Measurements from ENCODE around the gene PROSER1.

Gene PROSER1

GRCh38 chr13:39040206-39040605 is 2.3 kb upstream of the PROSER1 start:
- ATAC-seq (replicated peaks) (no peak), DNase-seq (no peak)
- H3K27me3 Mint-ChIP-seq = no peaks in the 10 kb centered on the region
- peak overlapping the region in 1 of 2 donors; percentile 22 for H3K4me3 Mint-ChIP-seq
- H3K4me1 Mint-ChIP-seq = peaks cover 7 to 20% of the 10 kb centered on the region in 2 donors
- no peaks in the 10 kb centered on the region for H3K9me3 Mint-ChIP-seq
- peaks cover 10 to 29% of the 10 kb centered on the region in 2 donors for H3K36me3 Mint-ChIP-seq
- no peak overlapping the region for H3K27ac Mint-ChIP-seq

- peaks cover 10 to 23% of the 10 kb centered on the region in 2 donors for H3K4me1 Mint-ChIP-seq
- ATAC-seq (replicated peaks) = no peak
- peaks cover 10 to 18% of the 10 kb centered on the region in 2 donors for H3K36me3 Mint-ChIP-seq
Measured at GRCh38 chr13:39039041-39039440, 1.2 kb upstream of the PROSER1 start.

GRCh38 chr13:39038569-39039030 is 711 bp upstream of the PROSER1 start:
- peaks cover 11 to 23% of the 10 kb centered on the region in 2 donors for H3K4me1 Mint-ChIP-seq
- peak overlapping the region; percentile 98 for H3K27ac Mint-ChIP-seq
- DNase-seq (peak; percentile 50), ATAC-seq (replicated peaks) (peak; percentile 58 to 70)
- peaks cover 8 to 14% of the 10 kb centered on the region in 2 donors for H3K36me3 Mint-ChIP-seq
- H3K9me3 Mint-ChIP-seq = no peaks in the 10 kb centered on the region
- H3K4me3 Mint-ChIP-seq = peak overlapping the region; percentile 91
- H3K27me3 Mint-ChIP-seq = no peaks in the 10 kb centered on the region

More at GRCh38 chr13:39039041-39039440, 1.2 kb upstream of the PROSER1 start:
- no peak for DNase-seq
- peak overlapping the region; percentile 91 for H3K4me3 Mint-ChIP-seq
- no peaks in the 10 kb centered on the region for H3K27me3 Mint-ChIP-seq
- no peaks in the 10 kb centered on the region for H3K9me3 Mint-ChIP-seq
- peak overlapping the region; percentile 98 for H3K27ac Mint-ChIP-seq

- no peaks in the 10 kb centered on the region for H3K9me3 Mint-ChIP-seq
- H3K27me3 Mint-ChIP-seq = no peaks in the 10 kb centered on the region
- peaks cover 3 to 5% of the 10 kb centered on the region in 2 donors for H3K36me3 Mint-ChIP-seq
- peak overlapping the region; percentile 98 for H3K27ac Mint-ChIP-seq
- DNase-seq = peak; percentile 6
- peaks cover 9 to 23% of the 10 kb centered on the region in 2 donors for H3K4me1 Mint-ChIP-seq
- peak overlapping the region; percentile 91 for H3K4me3 Mint-ChIP-seq
- ATAC-seq (replicated peaks) = peak in 1 of 2 donors; percentile 12
Measured at GRCh38 chr13:39037410-39037879, 444 bp downstream of the PROSER1 start.

- ATAC-seq (replicated peaks) (no peak), DNase-seq (no peak)
- Mint-ChIP-seq H3K27me3 (no peaks in the 10 kb centered on the region), H3K4me1 (peaks cover 13 to 31% of the 10 kb centered on the region in 2 donors), H3K27ac (no peak overlapping the region), H3K36me3 (peaks cover 3 to 10% of the 10 kb centered on the region in 2 donors), H3K9me3 (no peaks in the 10 kb centered on the region), H3K4me3 (peak overlapping the region; percentile 91)
Measured at GRCh38 chr13:39036212-39036611, 1.7 kb downstream of the PROSER1 start.

- Mint-ChIP-seq H3K4me1 (peaks cover 13 to 28% of the 10 kb centered on the region in 2 donors), H3K9me3 (no peaks in the 10 kb centered on the region), H3K4me3 (peak overlapping the region; percentile 91), H3K27ac (peak overlapping the region; percentile 27), H3K27me3 (no peaks in the 10 kb centered on the region), H3K36me3 (peaks cover 1 to 8% of the 10 kb centered on the region in 2 donors)
- DNase-seq (no peak), ATAC-seq (replicated peaks) (no peak)
Measured at GRCh38 chr13:39035799-39036198, 2.1 kb downstream of the PROSER1 start.

GRCh38 chr13:39035204-39035603 is 2.7 kb downstream of the PROSER1 start:
- H3K4me3 Mint-ChIP-seq = peak overlapping the region; percentile 91
- H3K4me1 Mint-ChIP-seq = peaks cover 13 to 26% of the 10 kb centered on the region in 2 donors
- no peaks in the 10 kb centered on the region for H3K9me3 Mint-ChIP-seq
- DNase-seq = no peak
- H3K36me3 Mint-ChIP-seq = peaks cover 0 to 6% of the 10 kb centered on the region in 2 donors
- H3K27ac Mint-ChIP-seq = no peak overlapping the region
- no peaks in the 10 kb centered on the region for H3K27me3 Mint-ChIP-seq
- no peak for ATAC-seq (replicated peaks)

GRCh38 chr13:39034085-39034484 is 3.8 kb downstream of the PROSER1 start:
- Mint-ChIP-seq H3K9me3 (no peaks in the 10 kb centered on the region), H3K4me1 (peaks cover 13 to 26% of the 10 kb centered on the region in 2 donors), H3K27me3 (no peaks in the 10 kb centered on the region), H3K4me3 (no peak overlapping the region), H3K27ac (no peak overlapping the region), H3K36me3 (peaks cover 0 to 6% of the 10 kb centered on the region in 2 donors)
- ATAC-seq (replicated peaks) (no peak), DNase-seq (no peak)

- Mint-ChIP-seq H3K9me3 (no peaks in the 10 kb centered on the region), H3K4me1 (peaks cover 13 to 26% of the 10 kb centered on the region in 2 donors), H3K27me3 (no peaks in the 10 kb centered on the region), H3K4me3 (no peak overlapping the region), H3K27ac (no peak overlapping the region), H3K36me3 (peaks cover 6 to 12% of the 10 kb centered on the region in 2 donors)
- DNase-seq = no peak
- no peak for ATAC-seq (replicated peaks)
Measured at GRCh38 chr13:39032150-39032549, 5.7 kb downstream of the PROSER1 start.

GRCh38 chr13:39025433-39025839 is 12.5 kb downstream of the PROSER1 start:
- Mint-ChIP-seq H3K27me3 (no peaks in the 10 kb centered on the region), H3K4me3 (no peak overlapping the region), H3K36me3 (peaks cover 17 to 40% of the 10 kb centered on the region in 2 donors), H3K27ac (no peak overlapping the region), H3K4me1 (no peaks in the 10 kb centered on the region), H3K9me3 (no peaks in the 10 kb centered on the region)
- DNase-seq (no peak), ATAC-seq (replicated peaks) (no peak)

- DNase-seq = no peak
- ATAC-seq (replicated peaks) = no peak
- H3K9me3 Mint-ChIP-seq = no peaks in the 10 kb centered on the region
- no peaks in the 10 kb centered on the region for H3K4me1 Mint-ChIP-seq
- H3K4me3 Mint-ChIP-seq = no peak overlapping the region
- H3K27me3 Mint-ChIP-seq = no peaks in the 10 kb centered on the region
- H3K36me3 Mint-ChIP-seq = peaks cover 19 to 51% of the 10 kb centered on the region in 2 donors
- H3K27ac Mint-ChIP-seq = no peak overlapping the region
Measured at GRCh38 chr13:39023761-39024160, 14.1 kb downstream of the PROSER1 start.

GRCh38 chr13:39023316-39023715 is 14.6 kb downstream of the PROSER1 start:
- peaks cover 22 to 55% of the 10 kb centered on the region in 2 donors for H3K36me3 Mint-ChIP-seq
- no peak overlapping the region for H3K27ac Mint-ChIP-seq
- no peaks in the 10 kb centered on the region for H3K9me3 Mint-ChIP-seq
- no peaks in the 10 kb centered on the region for H3K4me1 Mint-ChIP-seq
- DNase-seq = no peak
- H3K27me3 Mint-ChIP-seq = no peaks in the 10 kb centered on the region
- no peak overlapping the region for H3K4me3 Mint-ChIP-seq
- ATAC-seq (replicated peaks) = no peak

GRCh38 chr13:39020853-39021462 is 16.9 kb downstream of the PROSER1 start:
- Mint-ChIP-seq H3K4me3 (no peak overlapping the region), H3K27ac (no peak overlapping the region), H3K27me3 (no peaks in the 10 kb centered on the region), H3K9me3 (no peaks in the 10 kb centered on the region), H3K4me1 (peaks cover 0 to 2% of the 10 kb centered on the region in 2 donors), H3K36me3 (peaks cover 19 to 52% of the 10 kb centered on the region in 2 donors)
- ATAC-seq (replicated peaks) (no peak), DNase-seq (no peak)

GRCh38 chr13:39016787-39017186 is 21.1 kb downstream of the PROSER1 start:
- Mint-ChIP-seq H3K4me1 (peaks cover 0 to 2% of the 10 kb centered on the region in 2 donors), H3K36me3 (peaks cover 36 to 63% of the 10 kb centered on the region in 2 donors), H3K27me3 (no peaks in the 10 kb centered on the region), H3K4me3 (no peak overlapping the region), H3K27ac (no peak overlapping the region), H3K9me3 (no peaks in the 10 kb centered on the region)
- DNase-seq (no peak), ATAC-seq (replicated peaks) (peak; percentile 50 to 65)

GRCh38 chr13:39016087-39016486 is 21.8 kb downstream of the PROSER1 start:
- H3K4me3 Mint-ChIP-seq = no peak overlapping the region
- no peaks in the 10 kb centered on the region for H3K27me3 Mint-ChIP-seq
- no peak for DNase-seq
- peaks cover 0 to 2% of the 10 kb centered on the region in 2 donors for H3K4me1 Mint-ChIP-seq
- H3K36me3 Mint-ChIP-seq = peaks cover 37 to 63% of the 10 kb centered on the region in 2 donors
- H3K27ac Mint-ChIP-seq = no peak overlapping the region
- H3K9me3 Mint-ChIP-seq = no peaks in the 10 kb centered on the region
- no peak for ATAC-seq (replicated peaks)
